Measurements from ENCODE around the gene COL5A3.

- TF ChIP-seq POLR2AphosphoS5 (IDR thresholded peaks at IDR 0.05) (no peak), CTCF (IDR thresholded peaks at IDR 0.05) (no peak), POLR2A (IDR thresholded peaks at IDR 0.05) (no peak)
Observed at GRCh38 chr19:9970481-9970880, 39.8 kb downstream of the COL5A3 start.

Data from gastroesophageal sphincter (tissue), 3 donors.